GM19463 (cell line): ENCODE results near the gene KIAA0930.

Source experiments
- ATAC-seq: cut with Tn5 transposase; IDR thresholded peaks from one replicate; pipeline ENCODE4 v1.9.1; 2021; ENCODE audit warnings: mild to moderate bottlenecking, moderate library complexity; ENCODE audit not compliant: unreplicated experiment

Gene KIAA0930

DNA sequence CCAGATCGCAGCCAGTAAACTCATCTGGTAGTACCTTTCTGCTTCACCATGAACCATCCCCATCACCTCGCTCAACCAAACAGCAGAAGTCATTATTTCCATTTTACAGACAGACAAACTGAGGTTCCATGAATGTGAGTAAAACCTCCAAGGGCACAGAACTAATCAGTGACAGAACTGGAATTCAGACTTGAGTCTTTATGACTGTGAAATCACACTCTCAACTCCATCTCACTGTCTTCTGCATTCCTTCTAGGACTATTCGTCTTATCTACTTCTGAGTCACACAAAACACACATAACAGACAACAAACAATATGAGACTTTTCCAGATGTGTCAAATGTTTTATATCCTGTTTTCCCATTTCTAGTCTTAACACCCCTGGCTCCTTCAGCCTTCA lies 86.3 kb downstream of the KIAA0930 start:
- ATAC-seq, result no peak

DNA sequence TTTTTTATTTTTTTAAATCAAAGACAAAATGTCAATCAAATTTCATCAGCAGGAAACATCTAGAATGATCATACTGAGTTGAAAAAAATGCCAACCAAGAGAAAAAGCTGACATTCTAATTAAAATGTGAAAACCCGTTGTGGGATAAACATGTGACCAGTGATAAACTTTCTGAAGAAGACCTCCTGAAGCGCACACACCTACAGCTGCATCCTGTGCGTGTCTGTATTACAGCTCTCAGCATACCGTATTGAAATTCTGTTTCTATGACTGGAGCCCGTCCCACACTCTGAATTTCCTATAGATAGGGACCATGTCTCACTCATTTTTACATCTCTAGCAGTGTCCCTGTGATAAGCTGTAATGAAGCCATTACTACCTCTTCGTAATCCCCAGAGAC lies 89.2 kb downstream of the KIAA0930 start:
- no peak for ATAC-seq

DNA sequence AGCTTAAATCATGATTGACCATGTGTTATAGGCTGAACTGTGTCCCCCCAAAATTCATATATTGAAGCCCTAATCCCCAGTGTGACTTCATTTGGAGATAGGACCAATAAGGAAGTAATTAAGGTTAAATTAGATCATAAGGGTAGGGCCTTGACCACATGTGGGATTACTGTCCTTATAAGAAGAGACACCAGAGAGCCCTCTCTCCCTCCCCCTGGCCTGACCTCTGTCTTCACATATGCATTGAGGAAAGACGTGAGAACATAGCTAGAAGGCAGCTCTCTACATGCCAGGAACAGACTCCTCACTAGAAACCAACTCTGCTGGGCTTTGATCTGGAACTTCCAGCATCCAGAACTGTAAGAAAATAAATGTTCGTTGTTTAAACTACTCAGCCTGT lies 90.6 kb downstream of the KIAA0930 start:
- ATAC-seq, result no peak

DNA sequence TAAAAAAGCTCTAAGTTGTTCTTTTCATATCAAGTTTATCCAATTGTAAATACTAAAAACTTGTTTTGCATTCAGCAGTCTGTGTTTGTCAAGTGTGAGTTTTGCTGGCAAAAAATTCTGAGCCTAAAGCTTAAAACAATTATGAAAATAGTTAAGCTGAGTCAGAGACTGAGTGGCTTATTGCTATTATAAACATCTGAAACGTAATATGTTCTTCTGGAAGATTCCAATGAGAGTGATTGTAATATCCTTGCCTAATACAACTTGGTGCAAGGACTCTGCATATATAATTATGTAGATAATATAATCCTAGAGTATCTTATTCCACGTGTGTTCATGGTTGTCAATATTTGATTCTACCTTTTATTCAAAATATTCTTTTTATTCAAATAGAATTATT lies 91.0 kb downstream of the KIAA0930 start:
- no peak for ATAC-seq

DNA sequence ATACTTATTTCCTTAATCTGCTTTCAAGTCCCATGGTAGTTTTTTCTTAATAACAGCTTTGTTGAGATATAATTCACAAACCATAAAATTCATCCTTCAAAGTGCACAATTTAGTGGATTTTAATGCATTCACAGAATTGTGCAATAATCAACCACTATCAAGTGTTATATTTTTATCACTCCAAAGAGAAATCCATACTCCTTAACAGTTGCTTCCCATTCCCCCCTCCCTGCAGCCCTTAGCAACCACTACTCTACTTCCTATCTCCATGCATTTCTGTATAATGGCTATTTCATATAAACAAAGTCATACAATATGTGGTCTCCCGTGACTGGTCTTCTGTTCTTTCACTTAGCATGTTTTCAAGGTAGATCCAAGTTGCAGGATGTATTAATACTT lies 95.8 kb downstream of the KIAA0930 start:
- no peak for ATAC-seq

DNA sequence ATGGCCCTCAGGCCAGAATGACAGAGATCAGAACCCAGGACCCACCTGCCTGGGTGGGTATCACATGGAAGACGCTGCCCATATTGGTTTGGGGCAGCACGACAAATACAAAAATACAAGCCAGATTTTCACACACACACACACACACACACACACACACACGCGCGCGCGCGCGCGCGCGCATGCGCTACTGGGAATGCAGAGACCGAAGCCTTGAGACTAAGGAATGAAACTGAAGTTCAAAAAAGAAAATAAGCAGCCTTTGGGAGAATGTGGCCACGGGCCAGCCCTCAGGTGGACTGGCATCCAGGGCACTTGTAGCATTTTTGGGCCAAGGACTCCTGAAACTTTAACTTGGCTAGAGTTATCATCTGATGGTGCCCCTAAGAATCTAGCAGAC lies 98.3 kb downstream of the KIAA0930 start:
- no peak for ATAC-seq
